NCI-H82 treated with DMSO at 0.1 percent for 48 hours (cell line): Measurements from ENCODE around the gene PAOX.
"Not testable (repeated sequence)": the region's sequence is repeated elsewhere in the genome, so short reads cannot be mapped to it uniquely, and the experiment has no call there.

ENCODE experiments used
- DNase-seq: peaks from one replicate; lab custom pipeline; 2025; ENCODE audit not compliant: unreplicated experiment; lab: John Stamatoyannopoulos, UW

PAOX gene

GRCh38 chr10:133403784-133404183 is 24.7 kb downstream of the PAOX start:
- DNase-seq, result no peak

GRCh38 chr10:133405272-133405671 is 26.2 kb downstream of the PAOX start:
- DNase-seq, result no peak

GRCh38 chr10:133405844-133406527 is 26.9 kb downstream of the PAOX start:
- no peak for DNase-seq

- DNase-seq, result no peak
Measured at GRCh38 chr10:133411523-133412380, 32.7 kb downstream of the PAOX start.

- DNase-seq, result no peak
Measured at GRCh38 chr10:133412381-133412711, 33.3 kb downstream of the PAOX start.

- DNase-seq, result not testable (repeated sequence)
Measured at GRCh38 chr10:133414401-133414800, 35.3 kb downstream of the PAOX start.

- DNase-seq, result no peak
Measured at GRCh38 chr10:133415752-133416151, 36.7 kb downstream of the PAOX start.

GRCh38 chr10:133418289-133418993 is 39.4 kb downstream of the PAOX start:
- no peak for DNase-seq

- DNase-seq, result no peak
Measured at GRCh38 chr10:133419211-133419950, 40.3 kb downstream of the PAOX start.

GRCh38 chr10:133420028-133420427 is 41.0 kb downstream of the PAOX start:
- DNase-seq, result no peak

GRCh38 chr10:133420579-133420978 is 41.5 kb downstream of the PAOX start:
- DNase-seq, result no peak

GRCh38 chr10:133421336-133422222 is 42.5 kb downstream of the PAOX start:
- DNase-seq, result no peak

GRCh38 chr10:133422223-133422806 is 43.3 kb downstream of the PAOX start:
- DNase-seq, result no peak

GRCh38 chr10:133422807-133423771 is 44.0 kb downstream of the PAOX start:
- DNase-seq, result no peak

- not testable (repeated sequence) for DNase-seq
Measured at GRCh38 chr10:133424102-133424501, 45.0 kb downstream of the PAOX start.

GRCh38 chr10:133424601-133425000 is 45.5 kb downstream of the PAOX start, which contains the start of gene SPRN:
TSS of gene SPRN (minus strand) at chr10:133424625. CDS start at chr10:133423681, 944 bp downstream.
- not testable (repeated sequence) for DNase-seq

- DNase-seq, result not testable (repeated sequence)
Measured at GRCh38 chr10:133429571-133429970, 50.5 kb downstream of the PAOX start.

- DNase-seq, result not testable (repeated sequence)
Measured at GRCh38 chr10:133431888-133432613, 53.0 kb downstream of the PAOX start.
